Measurements from ENCODE around the gene SDCCAG8. TPM values are rescaled to one million over a fixed set of nuclear protein-coding genes. Genes with fewer than 3 reads are reported as not detected.
A peak's percentile ranks its signal among the peaks of the same experiment; 100 is the strongest.

The SDCCAG8 gene
- total RNA-seq, 1 donor from 2014 or later: 41.2 TPM

- ChIA-PET POLR2A (interaction anchor here (0.7 kb wide), 1 partner anchor 22 kb away, joined by 4 read pairs; no protein-coding TSS in a partner anchor), CTCF (interaction anchor here (1.3 kb wide), 1 partner anchor 39 kb away, joined by 3 read pairs; the partner anchor contains the start of genes CEP170 and SDCCAG8)
Observed at GRCh38 chr1:243293941-243294722, 38.3 kb downstream of the SDCCAG8 start.

GRCh38 chr1:243294723-243295121 is 38.9 kb downstream of the SDCCAG8 start:
- DNase-seq: no peak
- no peak overlapping the region for H3K27ac Mint-ChIP-seq
- H3K4me1 Mint-ChIP-seq: peaks cover 3% of the 10 kb centered on the region
- TF ChIP-seq CTCF (IDR thresholded peaks at IDR 0.05): no peak
- CTCF ChIA-PET: interaction anchor here (1.3 kb wide), 1 partner anchor 39 kb away, joined by 3 read pairs; the partner anchor contains the start of genes CEP170 and SDCCAG8
- H3K4me3 Mint-ChIP-seq: no peak overlapping the region
- ATAC-seq (ENCODE audit: low read depth): no peak
- no peaks in the 10 kb centered on the region for H3K27me3 Mint-ChIP-seq
- peaks cover 70% of the 10 kb centered on the region for H3K36me3 Mint-ChIP-seq (ENCODE audit: low read depth)
- H3K9me3 Mint-ChIP-seq: peaks cover 23% of the 10 kb centered on the region
- intact Hi-C loops (cut with micrococcal nuclease): no loop called here
- POLR2A ChIA-PET: no interaction called here

More at GRCh38 chr1:243293941-243294722, 38.3 kb downstream of the SDCCAG8 start:
- Mint-ChIP-seq H3K9me3 (peaks cover 23% of the 10 kb centered on the region), H3K36me3 (ENCODE audit: low read depth) (peaks cover 71% of the 10 kb centered on the region), H3K27ac (no peak overlapping the region), H3K4me3 (no peak overlapping the region), H3K27me3 (no peaks in the 10 kb centered on the region), H3K4me1 (peaks cover 9% of the 10 kb centered on the region)
- intact Hi-C loops (cut with micrococcal nuclease): no loop called here
- DNase-seq: no peak
- no peak for TF ChIP-seq CTCF (IDR thresholded peaks at IDR 0.05)
- ATAC-seq (ENCODE audit: low read depth): no peak

GRCh38 chr1:243299069-243299468 is 43.2 kb downstream of the SDCCAG8 start:
- no peak for DNase-seq
- TF ChIP-seq CTCF (IDR thresholded peaks at IDR 0.05): no peak
- Mint-ChIP-seq H3K36me3 (ENCODE audit: low read depth) (peaks cover 62% of the 10 kb centered on the region), H3K27ac (no peak overlapping the region), H3K9me3 (peaks cover 8% of the 10 kb centered on the region), H3K27me3 (no peaks in the 10 kb centered on the region), H3K4me1 (no peaks in the 10 kb centered on the region), H3K4me3 (no peak overlapping the region)
- ChIA-PET POLR2A (no interaction called here), CTCF (no interaction called here)
- intact Hi-C loops (cut with micrococcal nuclease): no loop called here
- no peak for ATAC-seq (ENCODE audit: low read depth)

GRCh38 chr1:243301059-243301458 is 45.2 kb downstream of the SDCCAG8 start:
- no peaks in the 10 kb centered on the region for H3K4me1 Mint-ChIP-seq
- ChIA-PET CTCF (no interaction called here), POLR2A (no interaction called here)
- H3K4me3 Mint-ChIP-seq: no peak overlapping the region
- H3K27me3 Mint-ChIP-seq: no peaks in the 10 kb centered on the region
- no peak overlapping the region for H3K27ac Mint-ChIP-seq
- no peak for ATAC-seq (ENCODE audit: low read depth)
- intact Hi-C loops (cut with micrococcal nuclease): no loop called here
- H3K9me3 Mint-ChIP-seq: peaks cover 4% of the 10 kb centered on the region
- no peak for DNase-seq
- TF ChIP-seq CTCF (IDR thresholded peaks at IDR 0.05): no peak
- peaks cover 52% of the 10 kb centered on the region for H3K36me3 Mint-ChIP-seq (ENCODE audit: low read depth)

GRCh38 chr1:243311809-243312208 is 56.0 kb downstream of the SDCCAG8 start:
- CTCF ChIA-PET: no interaction called here
- H3K27ac Mint-ChIP-seq: peak overlapping the region; percentile 65
- intact Hi-C loops (cut with micrococcal nuclease): no loop called here
- POLR2A ChIA-PET: no interaction called here
- H3K27me3 Mint-ChIP-seq: no peaks in the 10 kb centered on the region
- no peak overlapping the region for H3K4me3 Mint-ChIP-seq
- H3K9me3 Mint-ChIP-seq: no peaks in the 10 kb centered on the region
- no peak for TF ChIP-seq CTCF (IDR thresholded peaks at IDR 0.05)
- DNase-seq (no peak), ATAC-seq (ENCODE audit: low read depth) (no peak)
- peaks cover 37% of the 10 kb centered on the region for H3K36me3 Mint-ChIP-seq (ENCODE audit: low read depth)
- H3K4me1 Mint-ChIP-seq: peaks cover 31% of the 10 kb centered on the region

All from activated B cell treated with CpG ODN at 0.5 μM for 24 hours (primary cell).